Fibroblast of skin of left quadriceps (primary cell): ENCODE measurements around the gene ABCC8.
"Not testable (repeated sequence)": the region's sequence is repeated elsewhere in the genome, so short reads cannot be mapped to it uniquely, and the experiment has no call there.

ENCODE experiments used
- DNase-seq, 2 experiments: peaks; one replicate each; pipeline ENCODE4 v3.0.0-alpha.2; 2013; ENCODE audit warnings: low read depth in 2 of 2

Gene ABCC8

GRCh38 chr11:17428261-17428660, 48.4 kb downstream of the ABCC8 start:
- no peak for DNase-seq

- not testable (repeated sequence) for DNase-seq
These were observed 50.4 kb downstream of the ABCC8 start for GRCh38 chr11:17426233-17426632.

DNA sequence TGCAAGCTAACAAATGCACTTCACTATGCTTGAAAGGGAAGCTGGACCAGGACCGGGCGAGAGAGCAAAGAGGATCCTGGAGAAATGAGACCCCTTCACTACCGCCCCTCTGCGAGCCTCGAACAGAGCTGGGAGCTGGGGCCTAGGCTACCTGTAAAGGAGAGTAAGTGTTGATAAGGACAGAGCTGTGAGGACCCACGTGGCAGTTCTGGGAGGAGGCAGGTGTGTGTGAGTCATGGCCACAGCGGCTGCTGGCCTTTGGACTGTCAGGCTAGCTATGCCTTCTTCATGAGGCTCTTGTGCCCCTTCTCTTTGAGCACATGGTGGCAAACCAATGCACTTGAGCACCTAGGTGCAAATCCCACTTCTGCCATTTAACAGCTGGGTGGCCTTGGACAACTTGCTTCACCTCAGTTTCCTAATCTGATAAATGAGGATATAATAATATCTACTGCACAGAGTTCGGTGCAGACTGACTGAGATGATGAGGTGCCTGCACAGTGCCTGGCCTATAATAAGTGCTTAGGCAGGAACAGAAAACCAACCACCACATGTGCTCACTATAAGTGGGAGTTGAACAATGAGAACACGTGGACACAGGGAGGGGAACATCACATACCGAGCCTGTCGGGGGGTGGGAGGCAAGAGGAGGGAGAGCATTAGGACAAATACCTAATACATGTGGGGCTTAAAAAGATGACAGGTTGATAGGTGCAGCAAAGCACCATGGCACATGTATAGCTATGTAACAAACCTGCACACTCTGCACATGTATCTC, 52.9 kb downstream of the ABCC8 start:
- no peak for DNase-seq

- DNase-seq, result no peak
These were observed 54.9 kb downstream of the ABCC8 start for GRCh38 chr11:17421781-17422180.

DNA sequence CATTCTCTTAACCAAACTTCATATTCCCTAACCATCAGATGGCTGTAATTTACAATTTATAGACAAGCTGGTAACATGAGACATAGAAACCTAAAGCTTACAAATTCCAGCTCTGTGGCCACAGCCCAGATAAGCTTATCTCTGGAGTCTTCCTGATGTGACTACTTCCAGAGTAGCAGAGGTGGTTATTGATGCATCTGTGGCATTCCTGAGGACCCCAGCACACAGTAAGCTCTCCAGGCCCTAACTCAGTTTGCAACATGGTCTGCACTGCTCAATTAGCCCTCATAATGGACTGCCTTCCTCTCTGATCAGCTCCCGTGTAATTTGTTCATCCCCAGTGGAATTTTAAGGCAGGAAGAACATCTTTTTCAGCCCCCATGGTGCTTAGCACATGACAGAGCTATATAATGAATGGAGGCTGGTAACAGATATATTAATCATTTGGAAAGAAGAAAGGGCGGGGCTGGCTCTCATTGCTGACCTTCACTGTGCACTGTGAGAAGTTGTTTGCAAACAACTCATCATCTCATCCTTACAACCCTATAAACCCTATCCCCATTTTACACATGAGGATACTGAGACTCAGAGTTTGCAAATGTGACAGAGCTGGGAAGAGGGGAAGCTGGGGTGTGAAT, 58.1 kb downstream of the ABCC8 start:
- DNase-seq, result no peak

DNA sequence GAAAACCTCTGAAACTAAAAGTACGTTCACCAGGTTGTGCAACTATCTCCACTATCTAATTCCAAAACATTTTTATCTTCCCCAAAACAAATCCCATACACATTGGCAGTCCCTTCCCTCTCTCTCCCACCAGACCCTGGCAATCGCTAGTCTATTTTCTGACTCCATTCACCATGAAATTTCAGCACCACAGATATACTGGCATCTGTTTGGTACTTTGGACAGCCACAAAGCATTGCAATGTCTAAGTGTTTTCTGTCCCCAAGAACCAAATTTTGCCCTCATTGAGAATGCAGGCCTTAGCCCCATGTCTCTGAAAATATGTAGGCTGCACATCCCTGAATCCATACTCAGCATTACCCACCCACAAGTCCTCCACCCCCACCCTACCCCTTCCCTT, 60.2 kb downstream of the ABCC8 start:
- no peak for DNase-seq

GRCh38 chr11:17415523-17416104, 61.0 kb downstream of the ABCC8 start:
- DNase-seq, result no peak

DNA sequence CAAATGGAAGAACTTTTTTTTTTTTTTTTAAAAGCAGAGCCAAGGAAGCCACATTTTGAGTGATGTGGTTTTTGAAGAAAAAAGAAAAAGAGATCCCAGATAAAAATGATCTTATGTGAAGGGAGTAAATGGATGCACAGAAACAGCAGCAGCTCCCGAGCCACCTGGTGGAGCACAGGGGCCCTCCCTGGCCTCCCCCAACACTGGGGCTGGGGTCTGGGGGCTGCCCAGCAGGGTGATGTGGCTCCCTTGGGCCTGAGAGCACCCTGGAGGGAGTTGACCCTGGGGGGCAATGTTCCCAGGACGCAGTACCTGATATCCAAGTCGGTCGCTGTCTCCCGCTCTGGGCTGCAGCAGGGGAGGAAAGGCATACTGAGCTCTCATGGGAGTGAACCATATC, 61.7 kb downstream of the ABCC8 start:
- no peak for DNase-seq

DNA sequence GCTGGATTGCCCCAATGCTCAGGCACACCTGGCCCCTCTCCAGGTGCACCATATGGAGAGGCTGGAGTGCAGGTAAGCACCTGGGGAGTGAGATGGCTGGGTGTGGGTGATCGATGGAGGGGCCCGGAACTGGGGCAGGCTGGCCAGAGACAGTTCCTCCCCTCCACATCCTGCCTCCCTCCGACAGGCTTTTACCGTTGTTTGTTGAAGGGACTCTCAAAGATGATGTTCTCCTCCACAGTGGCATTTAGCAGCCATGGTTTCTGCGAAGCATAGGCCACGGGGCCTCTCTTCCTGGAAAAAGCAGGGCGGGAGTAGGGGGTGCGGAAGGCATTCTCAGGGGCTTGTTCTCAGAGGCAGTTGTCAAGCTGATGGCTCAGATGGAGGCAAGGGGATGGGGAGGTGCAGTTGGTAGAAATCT, 62.3 kb downstream of the ABCC8 start:
- no peak for DNase-seq

- no peak for DNase-seq
These were observed 63.0 kb downstream of the ABCC8 start for GRCh38 chr11:17413414-17414316.

GRCh38 chr11:17412488-17413180, 64.0 kb downstream of the ABCC8 start:
- DNase-seq, result no peak

DNA sequence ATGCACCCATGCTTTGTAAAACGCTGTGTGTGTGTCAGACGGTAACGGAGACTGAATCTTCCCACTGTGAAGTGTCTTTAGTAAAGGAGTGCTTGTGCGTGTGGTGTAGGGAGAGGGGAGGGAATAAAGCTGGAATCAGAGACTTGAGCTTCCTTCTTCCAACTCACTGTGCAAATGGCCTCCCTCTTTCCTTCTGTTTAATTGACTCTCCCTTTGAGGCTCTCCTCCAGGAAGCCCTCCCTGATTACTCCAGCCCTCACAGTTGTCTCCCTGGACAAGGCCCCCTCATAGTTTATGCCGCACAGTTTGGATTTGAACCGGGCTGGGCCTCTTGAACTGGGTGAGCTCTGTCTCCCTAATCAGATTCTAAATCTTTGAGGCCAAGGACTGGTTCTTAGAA, 65.2 kb downstream of the ABCC8 start:
- DNase-seq, result no peak

DNA sequence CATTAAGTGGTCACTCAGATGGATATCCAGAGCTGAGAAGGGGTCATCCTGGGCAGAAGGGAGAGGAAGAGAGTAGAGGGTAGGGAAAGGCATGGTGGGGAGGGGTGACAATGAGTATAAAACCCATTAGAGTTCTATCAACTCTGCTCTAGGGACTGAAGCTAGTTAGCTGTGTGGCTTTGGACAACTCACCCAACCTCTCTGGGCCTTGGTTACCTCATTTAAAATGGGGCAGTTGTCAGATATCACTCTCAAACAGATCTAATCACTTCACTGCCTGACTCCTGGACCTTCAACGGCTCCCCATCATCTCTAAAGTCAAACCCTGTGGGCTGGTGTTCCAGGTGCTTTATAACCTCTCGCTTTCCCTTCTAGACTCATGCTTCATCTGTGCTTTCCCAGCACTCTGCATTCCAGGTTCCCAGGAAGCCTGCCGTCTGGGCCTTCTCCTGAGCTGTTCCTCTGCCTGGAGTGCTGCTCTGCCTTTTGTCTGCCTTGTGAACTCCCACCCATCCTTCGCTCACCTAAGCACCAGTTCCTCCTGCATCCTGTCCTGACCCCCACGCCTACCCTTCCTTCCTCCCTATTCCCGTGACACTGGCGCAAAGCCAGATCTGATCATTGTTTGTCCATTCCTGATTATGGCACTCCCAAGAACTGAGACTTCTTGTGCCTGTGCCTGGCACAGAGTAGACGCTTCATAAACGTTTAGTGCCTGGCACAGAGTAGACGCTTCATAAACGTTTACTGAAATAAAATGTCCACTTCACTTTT, 65.9 kb downstream of the ABCC8 start:
- DNase-seq, result no peak

GRCh38 chr11:17408641-17409040, 68.0 kb downstream of the ABCC8 start:
- DNase-seq, result no peak

DNA sequence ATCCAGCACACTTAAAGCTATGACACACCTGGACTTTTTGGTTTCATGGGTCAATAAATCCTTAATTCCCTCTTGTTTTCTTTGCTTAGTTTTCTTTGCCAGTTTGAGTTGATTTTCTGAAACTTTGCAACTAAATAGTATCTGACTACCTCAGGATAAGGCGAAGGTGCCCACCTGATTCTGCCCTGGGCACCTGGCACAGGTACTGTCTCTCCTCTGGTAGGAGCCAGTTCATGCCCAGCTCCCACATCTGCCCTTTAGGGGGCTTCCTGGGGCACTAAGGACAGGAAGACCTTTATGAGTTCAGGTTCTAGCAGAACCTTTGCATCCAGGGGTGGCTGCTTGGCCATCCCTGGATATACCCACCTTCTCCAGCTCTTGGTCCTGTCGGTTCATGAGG, 68.6 kb downstream of the ABCC8 start:
- no peak for DNase-seq

GRCh38 chr11:17407575-17407974, 69.1 kb downstream of the ABCC8 start:
- DNase-seq, result no peak

- DNase-seq, result no peak
These were observed 69.9 kb downstream of the ABCC8 start for GRCh38 chr11:17406818-17407149.

DNA sequence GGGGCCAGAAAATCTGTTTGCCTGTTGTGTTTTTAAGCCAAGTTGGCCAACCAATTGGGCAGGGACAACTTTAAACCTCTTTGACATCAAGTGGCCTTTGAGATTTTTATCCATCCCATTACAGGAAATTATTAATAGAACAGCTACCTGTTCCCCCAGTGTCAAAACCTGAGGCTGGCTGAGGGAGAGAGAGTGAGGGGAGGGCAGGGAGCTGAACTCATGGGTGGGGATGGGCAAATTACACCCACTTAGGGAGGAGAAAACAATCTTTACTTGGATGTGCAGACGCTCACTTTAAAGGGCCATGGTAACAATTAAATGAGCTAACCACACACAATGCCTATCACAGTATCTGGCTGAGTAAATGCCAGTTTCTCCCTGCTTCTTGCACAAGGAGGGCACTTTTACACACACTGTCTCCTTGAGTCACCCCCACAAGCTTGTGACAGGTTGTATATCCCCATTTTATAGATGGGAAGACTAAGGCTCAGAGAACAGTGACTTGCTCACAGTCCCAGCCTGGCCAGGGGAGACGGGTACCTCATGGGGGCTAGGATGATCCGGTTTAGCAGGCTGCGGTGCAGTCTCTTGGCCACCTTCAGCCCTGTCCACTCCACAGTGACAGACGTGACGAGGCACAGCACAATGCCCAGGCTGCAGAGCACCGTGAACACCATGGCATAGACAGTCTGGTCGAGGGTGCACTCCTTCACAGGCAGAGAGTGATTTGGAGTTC, 70.4 kb downstream of the ABCC8 start:
- DNase-seq, result no peak

GRCh38 chr11:17405232-17406005, 71.2 kb downstream of the ABCC8 start:
- DNase-seq, result no peak
